OCI-LY3 (cell line): ENCODE measurements around the gene IP6K2.
A peak's percentile ranks its signal among the peaks of the same experiment; 100 is the strongest.
"Not testable (repeated sequence)": the region's sequence is repeated elsewhere in the genome, so short reads cannot be mapped to it uniquely, and the experiment has no call there.

Experiments
- H2AFZ ChIP-seq: fragments of 200-600, 300-600 bp; shearing (Covaris generic); 2 replicates; pipeline ENCODE4 v1.6.0; 2014; ENCODE audit warnings: antibody characterized with exemption, low read depth, low read length
- H3K27ac ChIP-seq: fragments of 200-600, 300-600 bp; sonication (generic); 2 replicates; pipeline ENCODE4 v1.5.1; 2014; ENCODE audit warnings: mild to moderate bottlenecking, low read length, moderate library complexity, mixed read lengths
- H3K27me3 ChIP-seq: fragments of 200-600, 300-600 bp; sonication (generic); 2 replicates; pipeline ENCODE4 v1.6.1; 2014; ENCODE audit warnings: low read depth, low read length, mixed read lengths
- H3K36me3 ChIP-seq: fragments of 200-600, 300-600 bp; sonication (generic); replicated peaks from 2 replicates; pipeline ENCODE3; 2014; ENCODE audit warnings: low read depth, low read length, mixed read lengths
- H3K4me1 ChIP-seq: fragments of 300-600, 200-600 bp; sonication (generic); 2 replicates; pipeline ENCODE4 v1.6.1; 2014; ENCODE audit warnings: low read length, mixed read lengths
- H3K4me2 ChIP-seq: fragments of 200-600, 300-600 bp; sonication (generic); 2 replicates; pipeline ENCODE4 v1.6.1; 2014; ENCODE audit warnings: low read length, mixed read lengths
- H3K4me3 ChIP-seq: fragments of 300-600, 200-600 bp; sonication (generic); 2 replicates; pipeline ENCODE4 v1.5.1; 2014; ENCODE audit warnings: antibody characterized with exemption, mild to moderate bottlenecking, low read length, moderate library complexity
- H3K79me2 ChIP-seq: fragments of 300-600, 200-600 bp; shearing (Covaris generic); 2 replicates; pipeline ENCODE4 v1.6.1; 2014; ENCODE audit warnings: mild to moderate bottlenecking, low read length, mixed read lengths
- H3K9ac ChIP-seq: fragments of 300-600, 200-600 bp; shearing (Covaris generic); 2 replicates; pipeline ENCODE4 v1.6.0; 2014; ENCODE audit warnings: mild to moderate bottlenecking, low read length, moderate library complexity
- H3K9me3 ChIP-seq: fragments of 200-600, 300-600 bp; shearing (Covaris generic); 2 replicates; pipeline ENCODE4 v1.6.1; 2014; ENCODE audit warnings: low read length, mixed read lengths; ENCODE audit not compliant: insufficient read depth
- H4K20me1 ChIP-seq: fragments of 200-600, 300-600 bp; sonication (generic); 2 replicates; pipeline ENCODE4 v1.6.1; 2016; ENCODE audit warnings: low read length, mixed read lengths; ENCODE audit not compliant: insufficient read depth
- EZH2phosphoT487 ChIP-seq: fragments of 200-600 bp; shearing (Covaris generic); IDR thresholded peaks from 2 replicates; pipeline ENCODE4 v1.6.1; 2018; ENCODE audit warnings: antibody characterized with exemption, mixed run types, low read depth
- TF ChIP-seq, protein P1 (sequence below): fragments of 200-600, 300-600 bp; sonication (generic); IDR thresholded peaks from 2 replicates; pipeline ENCODE4 v1.5.1; 2014; ENCODE audit warnings: antibody characterized with exemption, low read length, low read depth

IP6K2 gene, protein sequence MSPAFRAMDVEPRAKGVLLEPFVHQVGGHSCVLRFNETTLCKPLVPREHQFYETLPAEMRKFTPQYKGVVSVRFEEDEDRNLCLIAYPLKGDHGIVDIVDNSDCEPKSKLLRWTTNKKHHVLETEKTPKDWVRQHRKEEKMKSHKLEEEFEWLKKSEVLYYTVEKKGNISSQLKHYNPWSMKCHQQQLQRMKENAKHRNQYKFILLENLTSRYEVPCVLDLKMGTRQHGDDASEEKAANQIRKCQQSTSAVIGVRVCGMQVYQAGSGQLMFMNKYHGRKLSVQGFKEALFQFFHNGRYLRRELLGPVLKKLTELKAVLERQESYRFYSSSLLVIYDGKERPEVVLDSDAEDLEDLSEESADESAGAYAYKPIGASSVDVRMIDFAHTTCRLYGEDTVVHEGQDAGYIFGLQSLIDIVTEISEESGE

DNA sequence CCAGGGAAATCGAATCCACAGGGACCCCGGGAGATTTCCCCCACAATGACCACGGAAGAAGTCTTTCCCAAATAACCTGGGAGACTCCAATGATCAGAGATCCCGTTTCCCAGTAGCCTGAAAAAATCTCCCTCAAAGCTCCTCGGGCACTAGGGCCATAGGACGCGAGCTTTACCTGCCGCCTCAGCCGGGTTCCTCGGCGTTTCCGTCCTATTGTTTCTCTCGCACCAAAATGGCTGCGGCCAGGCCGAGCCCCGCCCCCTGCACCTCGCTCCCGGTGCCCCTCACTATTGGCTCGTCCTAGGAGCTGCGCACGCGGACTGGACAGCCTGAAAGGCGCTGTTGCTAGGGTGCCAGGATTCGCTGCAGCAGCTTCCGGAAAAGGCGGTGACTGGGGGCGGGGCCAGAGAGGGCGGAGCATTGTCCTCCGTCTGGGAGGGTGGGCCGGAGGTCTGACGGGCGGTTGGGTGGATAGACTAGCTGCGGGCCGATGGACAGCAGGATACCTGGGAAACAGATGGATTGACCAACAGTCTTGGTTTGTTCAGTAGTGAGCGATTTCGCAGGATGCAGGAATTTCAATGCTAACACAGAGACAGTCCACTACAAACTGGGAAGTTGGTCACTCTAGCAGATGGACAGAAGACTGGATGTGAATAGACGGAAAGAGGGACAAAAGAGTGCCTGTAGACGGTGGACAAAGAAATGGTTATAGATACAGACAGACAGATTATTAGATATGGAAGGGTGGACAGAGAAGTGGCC lies at the start of gene IP6K2:
TSS of gene IP6K2 (minus strand) at position 240 of the 765 bp plus-strand sequence. CDS start 21,930 bp downstream, outside the sequence.
- no peak for TF ChIP-seq EZH2phosphoT487
- TF ChIP-seq, protein P1, sequence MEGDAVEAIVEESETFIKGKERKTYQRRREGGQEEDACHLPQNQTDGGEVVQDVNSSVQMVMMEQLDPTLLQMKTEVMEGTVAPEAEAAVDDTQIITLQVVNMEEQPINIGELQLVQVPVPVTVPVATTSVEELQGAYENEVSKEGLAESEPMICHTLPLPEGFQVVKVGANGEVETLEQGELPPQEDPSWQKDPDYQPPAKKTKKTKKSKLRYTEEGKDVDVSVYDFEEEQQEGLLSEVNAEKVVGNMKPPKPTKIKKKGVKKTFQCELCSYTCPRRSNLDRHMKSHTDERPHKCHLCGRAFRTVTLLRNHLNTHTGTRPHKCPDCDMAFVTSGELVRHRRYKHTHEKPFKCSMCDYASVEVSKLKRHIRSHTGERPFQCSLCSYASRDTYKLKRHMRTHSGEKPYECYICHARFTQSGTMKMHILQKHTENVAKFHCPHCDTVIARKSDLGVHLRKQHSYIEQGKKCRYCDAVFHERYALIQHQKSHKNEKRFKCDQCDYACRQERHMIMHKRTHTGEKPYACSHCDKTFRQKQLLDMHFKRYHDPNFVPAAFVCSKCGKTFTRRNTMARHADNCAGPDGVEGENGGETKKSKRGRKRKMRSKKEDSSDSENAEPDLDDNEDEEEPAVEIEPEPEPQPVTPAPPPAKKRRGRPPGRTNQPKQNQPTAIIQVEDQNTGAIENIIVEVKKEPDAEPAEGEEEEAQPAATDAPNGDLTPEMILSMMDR = no peak
- H3K27me3 ChIP-seq = no peaks in the 10 kb centered on the region
- peak within 1 kb of the TSS; percentile 48 for H3K27ac ChIP-seq
- H3K79me2 ChIP-seq = peaks cover 49% of the 10 kb centered on the region
- H3K4me2 ChIP-seq = peak within 1 kb of the TSS; percentile 94
- peaks cover 19% of the 10 kb centered on the region for H3K36me3 ChIP-seq
- H3K9ac ChIP-seq = peak within 1 kb of the TSS; percentile 96
- peaks cover 4% of the 10 kb centered on the region for H4K20me1 ChIP-seq
- peaks cover 14% of the 10 kb centered on the region for H3K4me1 ChIP-seq
- H2AFZ ChIP-seq = peak within 1 kb of the TSS; percentile 99
- peak within 1 kb of the TSS; percentile 92 for H3K4me3 ChIP-seq
- H3K9me3 ChIP-seq = no peaks in the 10 kb centered on the region

DNA sequence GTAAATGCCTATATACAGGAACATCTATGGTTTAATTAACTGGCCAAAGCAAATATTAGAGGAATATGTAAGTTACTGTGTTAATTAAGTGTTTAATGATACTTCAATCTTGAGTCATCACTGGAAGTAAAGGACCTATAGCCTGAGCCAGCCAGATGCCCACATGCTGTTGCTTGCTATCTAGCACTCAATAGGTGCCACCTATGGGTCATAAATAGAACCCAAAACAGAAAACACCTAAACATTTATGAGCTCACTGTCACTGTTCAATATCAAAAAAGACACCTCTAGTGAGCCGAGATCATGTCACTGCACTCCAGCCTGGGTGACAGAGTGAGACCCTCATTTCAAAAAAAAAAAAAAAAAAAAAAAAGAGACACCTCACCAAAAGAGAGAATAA lies 48.4 kb upstream of the IP6K2 start:
- no peaks in the 10 kb centered on the region for H3K79me2 ChIP-seq
- no peak overlapping the region for H3K27ac ChIP-seq
- no peaks in the 10 kb centered on the region for H3K9me3 ChIP-seq
- no peak for TF ChIP-seq EZH2phosphoT487
- TF ChIP-seq, protein P1 = peak; percentile 35
- no peaks in the 10 kb centered on the region for H3K27me3 ChIP-seq
- no peak overlapping the region for H3K4me3 ChIP-seq
- H3K36me3 ChIP-seq = peaks cover 4% of the 10 kb centered on the region
- H3K4me1 ChIP-seq = no peaks in the 10 kb centered on the region
- H3K4me2 ChIP-seq = no peak overlapping the region
- H4K20me1 ChIP-seq = no peaks in the 10 kb centered on the region
- H3K9ac ChIP-seq = no peak overlapping the region
- no peak overlapping the region for H2AFZ ChIP-seq

DNA sequence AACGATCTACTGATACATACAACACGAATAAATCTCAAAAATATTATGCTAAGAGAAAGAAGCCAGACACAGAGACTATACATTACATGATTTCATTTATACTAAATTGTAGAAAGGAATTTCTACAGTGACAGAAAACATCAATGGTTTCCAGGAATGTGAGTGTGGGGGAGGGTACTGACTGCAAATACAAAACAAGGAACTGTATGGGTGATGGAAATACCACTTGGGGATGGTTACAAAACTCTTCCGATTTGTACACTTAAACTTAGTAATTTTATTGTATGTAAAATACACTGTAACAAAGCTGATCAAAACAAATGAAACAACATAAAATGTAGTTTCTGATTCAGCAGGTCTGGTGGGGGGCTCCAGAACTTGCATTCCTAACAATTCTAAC lies 45.8 kb upstream of the IP6K2 start:
- Histone ChIP-seq H3K4me3 (no peak overlapping the region), H3K79me2 (no peaks in the 10 kb centered on the region), H3K36me3 (peaks cover 4% of the 10 kb centered on the region), H3K4me2 (no peak overlapping the region), H3K4me1 (no peaks in the 10 kb centered on the region), H4K20me1 (no peaks in the 10 kb centered on the region), H3K27me3 (no peaks in the 10 kb centered on the region), H3K9me3 (no peaks in the 10 kb centered on the region), H3K9ac (no peak overlapping the region), H3K27ac (no peak overlapping the region), H2AFZ (no peak overlapping the region)
- TF ChIP-seq EZH2phosphoT487 = no peak
- TF ChIP-seq, protein P1 = no peak

DNA sequence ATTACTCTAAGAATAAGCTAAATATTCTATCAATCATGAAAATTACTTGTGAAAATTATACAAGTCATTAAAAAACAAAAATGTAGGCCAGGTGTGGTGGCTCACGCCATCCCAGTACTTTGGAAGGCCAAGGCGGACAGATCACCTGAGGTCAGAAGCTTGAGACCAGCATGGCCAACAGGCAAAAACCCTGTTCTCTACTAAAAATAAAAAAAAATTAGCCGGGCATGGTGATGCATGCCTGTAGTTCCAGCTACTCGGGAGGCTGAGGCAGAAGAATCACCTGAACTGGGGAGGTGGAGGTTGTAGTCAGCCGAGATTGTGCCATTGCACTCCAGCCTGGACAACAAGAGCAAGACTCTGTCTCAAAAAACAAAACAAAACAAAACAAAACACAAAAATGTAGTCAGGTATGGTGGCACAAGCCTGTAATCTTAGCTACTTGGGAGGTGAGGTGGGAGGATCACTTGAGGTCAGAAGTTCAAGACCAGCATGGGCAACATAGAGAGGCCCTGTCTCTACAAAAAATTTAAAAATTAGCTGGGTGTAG lies 43.0 kb upstream of the IP6K2 start:
- not testable (repeated sequence) for H3K79me2 ChIP-seq, H4K20me1 ChIP-seq, H2AFZ ChIP-seq, H3K9ac ChIP-seq, H3K4me3 ChIP-seq, H3K4me1 ChIP-seq, H3K27me3 ChIP-seq, H3K9me3 ChIP-seq, H3K36me3 ChIP-seq, H3K4me2 ChIP-seq, H3K27ac ChIP-seq

DNA sequence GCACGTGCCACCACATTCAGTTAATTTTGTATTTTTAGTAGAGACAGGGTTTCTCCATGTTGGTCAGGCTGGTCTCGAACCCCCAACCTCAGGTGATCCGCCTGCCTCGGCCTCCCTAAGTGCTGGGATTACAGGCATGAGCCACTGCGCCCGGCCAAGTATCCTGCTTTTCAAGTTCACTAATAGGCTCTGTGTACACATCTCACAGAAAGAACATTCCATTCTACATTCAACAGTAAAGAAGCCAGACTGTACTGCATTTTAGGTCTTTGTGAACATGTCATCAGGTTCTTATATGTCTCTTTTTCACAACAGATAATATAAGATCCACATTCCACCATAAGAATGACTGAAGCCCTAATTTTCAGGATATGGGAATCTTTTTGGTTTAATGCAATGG lies 42.5 kb upstream of the IP6K2 start:
- not testable (repeated sequence) for H3K4me3 ChIP-seq, H3K27ac ChIP-seq, H4K20me1 ChIP-seq, H3K9me3 ChIP-seq, H2AFZ ChIP-seq, H3K4me1 ChIP-seq, H3K9ac ChIP-seq, H3K79me2 ChIP-seq, H3K27me3 ChIP-seq, H3K36me3 ChIP-seq, H3K4me2 ChIP-seq
